Kidney (tissue), 14 donors: ENCODE results near the gene ALDOA. TPM values are rescaled to one million over a fixed set of nuclear protein-coding genes. Genes with fewer than 3 reads are reported as not detected.

Experiments
- DNase-seq, 5 donors: peaks; one replicate each; pipeline ENCODE4 v3.0.0-alpha.2; 2013 to 2020
- FAIRE-seq: peaks from 2 replicates; lab custom pipeline; 2012; peaks lifted over from hg19 to GRCh38; lab: Jason Lieb, UNC
- H3K27ac ChIP-seq, 2 donors: one replicate each; pipeline ENCODE4 v1.7.0; 2013; ENCODE audit warnings: low read depth in 2 of 2, low read length in 2 of 2, inconsistent platforms in 1 of 2
- H3K27me3 ChIP-seq: one replicate; pipeline ENCODE4 v1.7.1; 2013; ENCODE audit warnings: low read length, inconsistent platforms; ENCODE audit not compliant: control insufficient read depth, insufficient read depth
- H3K36me3 ChIP-seq, 3 donors: one replicate each; pipeline versions ENCODE4 v1.7.0 to v1.7.1; 2013; ENCODE audit warnings: low read length in 3 of 3, control low read depth in 1 of 3, inconsistent platforms in 1 of 3; ENCODE audit not compliant: insufficient read depth in 3 of 3, control insufficient read depth in 2 of 3
- H3K4me1 ChIP-seq, 3 donors: one replicate each; pipeline versions ENCODE4 v1.7.0 to v1.7.1; 2013; ENCODE audit warnings: low read length in 3 of 3, inconsistent platforms in 1 of 3, low read depth in 1 of 3; ENCODE audit not compliant: control insufficient read depth in 2 of 3, insufficient read depth in 2 of 3
- H3K4me3 ChIP-seq, 3 donors: one replicate each; pipeline versions ENCODE4 v1.7.0 to v1.8.1; 2013; ENCODE audit warnings: low read length in 3 of 3, control low read depth in 1 of 3, inconsistent platforms in 1 of 3
- H3K9ac ChIP-seq, 3 donors: one replicate each; pipeline versions ENCODE4 v1.7.0 to v1.7.1; 2013; ENCODE audit warnings: low read length in 3 of 3, control low read depth in 1 of 3, inconsistent platforms in 1 of 3
- H3K9me3 ChIP-seq, 3 donors: one replicate each; pipeline versions ENCODE4 v1.7.0 to v1.7.1; 2013; ENCODE audit warnings: low read length in 3 of 3, control low read depth in 1 of 3, inconsistent platforms in 1 of 3; ENCODE audit not compliant: control insufficient read depth in 2 of 3, insufficient read depth in 1 of 3
- CTCF ChIP-seq: IDR thresholded peaks from 3 replicates; pipeline ENCODE4 v1.5.1; 2012; ENCODE audit warnings: mild to moderate bottlenecking, moderate library complexity, borderline replicate concordance; ENCODE audit not compliant: insufficient read depth; ENCODE audit errors: extremely low read depth
- intact Hi-C: fragments of 100-400 bp; cut with DNase I; formaldehyde crosslinking; loops from one replicate; pipeline ENCODE4 v1.11.1; 2022
- polyA plus RNA-seq: library from polyadenylated mRNA; stranded (reverse); fragments of 350-450 nt; fragmentation: Illumina TruSeq; extraction: RNeasy Lipid Tissue Mini Kit (QIAGEN cat#74804); gene quantifications from one replicate; pipeline ENCODE4 v1.2.3, GENCODE V29; 2014; ENCODE audit warnings: low read depth, low replicate concordance; ENCODE audit not compliant: insufficient read depth
- total RNA-seq: library from RNA; stranded (reverse); fragmentation: NEBNext Ultra II Directional; extraction: Animal tissue kit (Norgen Biotek cat#: 25700); gene quantifications from one replicate; pipeline ENCODE4 v1.2.1, GENCODE V29; 2021
- donor health status: control.
- donor health status: control.
- donor health status: control.
- donor health status: control.
- donor health status: control.
- donor health status: DM: yes; HTN: yes; CAD: no.
- donor health status: Normal renal cell carcinoma (clear cell type).

ALDOA gene
- total and polyA plus RNA-seq, 2 donors from 2014 or later, result 1,017 to 1,506 TPM

- FAIRE-seq (no peak), DNase-seq (peak in 1 of 5 donors; percentile 87)
- Histone ChIP-seq H3K9ac (peak overlapping the region; percentile 52 to 97 (median 52)), H3K36me3 (peaks cover 8 to 29% (median 21%) of the 10 kb centered on the region in 3 donors), H3K4me3 (peak overlapping the region; percentile 56 to 91 (median 81)), H3K9me3 (no peaks in the 10 kb centered on the region), H3K27me3 (no peaks in the 10 kb centered on the region), H3K27ac (peak overlapping the region; percentile 97 to 99), H3K4me1 (peaks cover 0 to 39% (median 18%) of the 10 kb centered on the region in 3 donors)
- intact Hi-C loops, result no loop called here
- no peak for TF ChIP-seq CTCF
Observed at GRCh38 chr16:30064729-30065101, 845 bp upstream of the ALDOA start.

- FAIRE-seq (no peak), DNase-seq (peak in 4 of 5 donors; percentile 40 to 66 (median 50))
- no peak for TF ChIP-seq CTCF
- Histone ChIP-seq H3K9ac (peak overlapping the region; percentile 67 to 97 (median 95)), H3K27ac (peak overlapping the region; percentile 99), H3K27me3 (no peaks in the 10 kb centered on the region), H3K9me3 (no peaks in the 10 kb centered on the region), H3K4me1 (peaks cover 0 to 42% (median 18%) of the 10 kb centered on the region in 3 donors), H3K4me3 (peak overlapping the region; percentile 64 to 91 (median 79)), H3K36me3 (peaks cover 11 to 43% (median 30%) of the 10 kb centered on the region in 3 donors)
- intact Hi-C loops, result no loop called here
Observed at GRCh38 chr16:30065943-30066760, 592 bp downstream of the ALDOA start.

GRCh38 chr16:30066761-30067583, 1.4 kb downstream of the ALDOA start:
- FAIRE-seq, result no peak
- H3K4me1 ChIP-seq, result peaks cover 0 to 42% (median 18%) of the 10 kb centered on the region in 3 donors

More at GRCh38 chr16:30066761-30067583, 1.4 kb downstream of the ALDOA start:
- peak overlapping the region; percentile 64 to 91 (median 79) for H3K4me3 ChIP-seq
- H3K27ac ChIP-seq, result peak overlapping the region; percentile 99
- DNase-seq, result no peak
- intact Hi-C loops, result no loop called here
- H3K27me3 ChIP-seq, result no peaks in the 10 kb centered on the region
- H3K36me3 ChIP-seq, result peaks cover 11 to 51% (median 34%) of the 10 kb centered on the region in 3 donors
- H3K9ac ChIP-seq, result peak overlapping the region; percentile 26 to 97 (median 95)
- H3K9me3 ChIP-seq, result no peaks in the 10 kb centered on the region
- TF ChIP-seq CTCF, result no peak
